ENCODE results near the gene PPM1G.

DNA sequence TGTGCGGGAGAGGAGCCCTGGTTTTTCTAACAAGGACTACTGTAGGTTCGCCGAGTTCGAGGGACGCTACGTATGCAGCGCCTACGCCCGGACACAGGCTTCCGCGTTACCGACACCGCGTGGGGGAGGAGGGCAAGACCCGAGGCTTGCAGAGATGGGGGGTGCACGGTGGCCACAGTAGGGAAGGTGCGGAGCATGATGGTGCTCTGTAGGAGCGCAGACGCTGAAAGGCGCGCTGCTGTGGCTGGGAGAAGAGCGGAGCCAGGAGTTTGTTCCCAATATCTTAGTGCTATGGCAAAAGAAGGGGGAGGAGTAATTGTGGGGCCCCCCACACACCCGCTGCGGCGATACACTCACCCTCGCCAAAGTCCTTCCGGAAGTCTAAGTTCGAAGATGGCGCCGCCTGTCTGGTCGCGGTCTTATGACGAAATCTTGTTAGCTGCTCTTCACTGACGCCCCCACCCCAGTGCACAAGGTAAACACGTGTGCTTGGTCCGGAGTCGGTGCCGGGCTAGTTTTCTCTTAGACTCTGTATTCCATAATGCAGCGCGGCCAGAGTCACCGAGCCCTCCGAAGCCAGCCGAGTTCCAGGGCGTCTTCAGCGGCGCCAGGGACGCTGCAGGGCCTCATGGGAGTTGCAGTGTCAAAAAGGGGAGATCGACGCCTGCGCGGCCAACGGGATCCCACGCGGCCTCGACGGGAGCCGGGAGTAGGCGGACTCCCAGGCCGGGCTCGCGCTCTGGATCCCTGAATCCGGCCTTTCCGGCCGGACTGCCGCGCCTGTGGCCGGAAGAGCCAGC is 52.8 kb downstream of the PPM1G start, which contains the start of gene GTF3C2:
- TF ChIP-seq EZH2 (IDR thresholded peaks at IDR 0.05; ENCODE audit: insufficient read depth, poor library complexity, severe bottlenecking) (no peak), EZH2phosphoT487 (IDR thresholded peaks at IDR 0.05; ENCODE audit: insufficient read depth, low read depth) (no peak)
